Sciatic nerve (tissue), 2 donors: ENCODE data around the gene ADGRL2. TPM values are rescaled to one million over a fixed set of nuclear protein-coding genes. Genes with fewer than 3 reads are reported as not detected.
"Not testable (repeated sequence)": the region's sequence is repeated elsewhere in the genome, so short reads cannot be mapped to it uniquely, and the experiment has no call there.

Experiments used
- ATAC-seq: fragments of 200-7000 bp; cut with Tn5 transposase; one replicate; pipeline ENCODE4 v1.9.1; 2020; ENCODE audit warnings: mild to moderate bottlenecking, moderate library complexity
- DNase-seq: peaks from one replicate; pipeline ENCODE4 v3.0.0-alpha.2; 2020; ENCODE audit warnings: low spot score
- intact Hi-C: fragments of 100-400 bp; cut with DNase I; formaldehyde crosslinking; loops from one replicate; pipeline ENCODE4 v1.14.2; 2022
- total RNA-seq: library from RNA; stranded (reverse); fragmentation: NEBNext Ultra II Directional; extraction: Animal tissue kit (Norgen Biotek cat#: 25700); gene quantifications from one replicate; pipeline ENCODE4 v1.2.1, GENCODE V29; 2021
- donor health status: DM: no; HTN: no; CAD: no.
- donor health status: DM: no; HTN: no; CAD: no.

ADGRL2 gene
- total RNA-seq, 1 donor from 2014 or later = 45.2 TPM

- no peak for DNase-seq
- no peak for ATAC-seq
- intact Hi-C loops = no loop called here
Observed at GRCh38 chr1:81840805-81841204, 40.1 kb downstream of the ADGRL2 start.

- no peak for ATAC-seq
- no peak for DNase-seq
- intact Hi-C loops = no loop called here
Observed at GRCh38 chr1:81841795-81842194, 41.1 kb downstream of the ADGRL2 start.

GRCh38 chr1:81844477-81844876 is 43.7 kb downstream of the ADGRL2 start:
- ATAC-seq (no peak), DNase-seq (no peak)
- intact Hi-C loops = no loop called here

GRCh38 chr1:81846630-81847029 is 45.9 kb downstream of the ADGRL2 start:
- intact Hi-C loops = no loop called here
- no peak for ATAC-seq
- DNase-seq = no peak

- no peak for ATAC-seq
- intact Hi-C loops = no loop called here
- no peak for DNase-seq
Observed at GRCh38 chr1:81847063-81847462, 46.3 kb downstream of the ADGRL2 start.

- intact Hi-C loops = no loop called here
- ATAC-seq (no peak), DNase-seq (no peak)
Observed at GRCh38 chr1:81848880-81849682, 48.3 kb downstream of the ADGRL2 start.

GRCh38 chr1:81850031-81850430 is 49.3 kb downstream of the ADGRL2 start:
- no peak for DNase-seq
- intact Hi-C loops = no loop called here
- no peak for ATAC-seq

GRCh38 chr1:81850495-81850894 is 49.8 kb downstream of the ADGRL2 start:
- intact Hi-C loops = no loop called here
- DNase-seq (no peak), ATAC-seq (no peak)

GRCh38 chr1:81851217-81851616 is 50.5 kb downstream of the ADGRL2 start:
- DNase-seq (no peak), ATAC-seq (no peak)
- intact Hi-C loops = no loop called here

GRCh38 chr1:81852961-81853360 is 52.2 kb downstream of the ADGRL2 start:
- ATAC-seq (no peak), DNase-seq (no peak)
- intact Hi-C loops = no loop called here

GRCh38 chr1:81867235-81867634 is 66.5 kb downstream of the ADGRL2 start:
- intact Hi-C loops = no loop called here
- no peak for ATAC-seq
- DNase-seq = no peak

GRCh38 chr1:81869307-81869706 is 68.6 kb downstream of the ADGRL2 start:
- DNase-seq (no peak), ATAC-seq (no peak)
- intact Hi-C loops = no loop called here

GRCh38 chr1:81871091-81871490 is 70.4 kb downstream of the ADGRL2 start:
- ATAC-seq, intact Hi-C loops, DNase-seq: not testable (repeated sequence)

GRCh38 chr1:81873946-81874345 is 73.2 kb downstream of the ADGRL2 start:
- ATAC-seq (no peak), DNase-seq (no peak)
- intact Hi-C loops = no loop called here

GRCh38 chr1:81874461-81874860 is 73.7 kb downstream of the ADGRL2 start:
- intact Hi-C loops = no loop called here
- ATAC-seq = no peak
- DNase-seq = no peak

GRCh38 chr1:81874940-81875339 is 74.2 kb downstream of the ADGRL2 start:
- intact Hi-C loops = no loop called here
- no peak for DNase-seq
- ATAC-seq = no peak

GRCh38 chr1:81876901-81877733 is 76.4 kb downstream of the ADGRL2 start:
- DNase-seq (no peak), ATAC-seq (no peak)
- intact Hi-C loops = no loop called here

GRCh38 chr1:81877940-81878339 is 77.2 kb downstream of the ADGRL2 start:
- no peak for ATAC-seq
- DNase-seq = no peak
- intact Hi-C loops = no loop called here

- intact Hi-C loops = no loop called here
- ATAC-seq (peak; percentile 61), DNase-seq (no peak)
Observed at GRCh38 chr1:81878538-81878937, 77.8 kb downstream of the ADGRL2 start.

GRCh38 chr1:81880781-81881180 is 80.0 kb downstream of the ADGRL2 start:
- ATAC-seq (no peak), DNase-seq (no peak)
- intact Hi-C loops = no loop called here
